Measurements from ENCODE around the gene RIMS1. TPM values are rescaled to one million over a fixed set of nuclear protein-coding genes. Genes with fewer than 3 reads are reported as not detected.

RIMS1 gene
- total RNA-seq, 1 experiment from 2014 or later, result not detected

DNA sequence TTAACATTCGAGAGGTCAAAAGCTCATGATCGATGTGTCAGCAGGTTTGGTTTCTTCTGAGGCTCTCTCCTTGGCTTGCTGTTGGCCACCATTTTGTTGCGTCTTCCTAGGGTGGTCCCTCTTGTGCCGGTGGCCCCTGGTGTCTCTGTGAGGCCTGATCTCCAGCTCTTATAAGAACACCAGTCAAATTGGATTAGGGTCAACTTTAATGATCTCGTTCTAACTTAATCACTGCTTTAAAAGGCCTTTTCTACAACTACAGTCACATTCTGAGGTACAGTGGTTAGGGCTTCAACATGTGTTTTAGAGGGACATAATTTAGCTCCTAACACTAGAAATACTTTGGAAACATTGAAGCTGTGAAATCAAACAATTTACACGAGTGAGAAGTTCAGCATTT is 494.7 kb downstream of the RIMS1 start:
- in situ Hi-C loops (cut with HindIII; ENCODE audit: low sequenced_read_pairs), result no loop called here

DNA sequence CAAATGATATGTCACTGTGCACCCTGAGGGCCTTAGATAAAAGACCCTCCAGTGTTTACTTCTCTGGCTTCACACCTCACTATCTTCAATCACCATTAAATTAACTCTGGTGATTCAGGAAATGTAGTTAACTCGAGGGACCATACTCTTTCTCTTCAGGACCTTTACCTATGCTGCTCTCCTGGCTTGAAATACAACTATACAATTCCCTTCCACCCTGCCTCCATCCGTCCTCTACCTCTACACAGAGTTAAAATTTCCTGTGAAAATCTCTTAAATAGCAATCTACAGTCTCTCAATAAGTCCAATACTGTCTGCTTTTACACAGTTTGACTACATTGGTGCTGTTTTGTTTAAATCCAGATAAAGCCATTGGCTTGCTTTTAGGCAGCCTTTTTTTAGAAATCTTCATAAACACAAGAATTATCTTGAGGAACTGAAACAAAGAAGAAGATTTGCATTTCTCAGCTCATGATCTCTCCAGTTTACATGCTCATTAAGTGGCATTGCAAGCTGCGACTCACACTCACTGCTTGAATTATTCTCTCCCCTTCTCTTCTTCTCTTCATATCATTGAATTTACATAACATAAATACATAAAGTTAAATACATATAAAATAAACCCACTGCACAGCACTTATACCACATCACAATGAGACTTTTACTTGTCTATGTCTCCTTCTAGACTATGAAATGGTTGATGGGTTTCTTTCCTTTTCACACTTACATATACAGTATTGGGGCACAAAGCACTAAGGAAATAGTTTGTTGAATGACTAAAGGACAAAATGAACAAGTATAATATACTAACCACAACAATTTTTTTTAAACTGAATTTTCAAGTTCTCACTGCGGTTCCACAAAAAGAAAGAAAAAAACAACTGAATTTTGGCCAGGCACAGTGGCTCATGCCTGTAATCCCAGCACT is 496.5 kb downstream of the RIMS1 start:
- no peak for DNase-seq (ENCODE audit: low spot score)
- in situ Hi-C loops (cut with HindIII; ENCODE audit: low sequenced_read_pairs), result no loop called here

More for the DNA sequence above, 494.7 kb downstream of the RIMS1 start:
- DNase-seq (ENCODE audit: low spot score), result no peak

DNA sequence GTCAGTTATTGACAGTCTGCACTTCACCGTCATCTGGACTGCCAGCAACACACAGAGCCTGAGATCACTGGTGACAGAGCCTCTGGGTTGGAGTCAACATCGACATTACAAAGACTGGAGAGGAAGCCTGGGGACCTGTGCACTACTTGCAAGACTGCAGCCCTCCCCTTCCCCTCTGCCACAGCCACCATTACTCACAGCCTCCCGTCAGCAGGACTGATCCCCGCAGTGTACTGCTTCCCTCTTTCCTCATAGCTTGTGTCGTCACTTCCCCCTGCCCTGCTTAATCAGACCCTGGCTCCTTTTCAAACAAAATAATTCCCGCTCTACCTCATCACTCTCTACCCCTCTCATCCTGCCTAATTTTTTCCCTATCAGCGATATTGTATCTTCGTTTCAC is 500.0 kb downstream of the RIMS1 start:
- no peak for DNase-seq (ENCODE audit: low spot score)
- in situ Hi-C loops (cut with HindIII; ENCODE audit: low sequenced_read_pairs), result no loop called here

DNA sequence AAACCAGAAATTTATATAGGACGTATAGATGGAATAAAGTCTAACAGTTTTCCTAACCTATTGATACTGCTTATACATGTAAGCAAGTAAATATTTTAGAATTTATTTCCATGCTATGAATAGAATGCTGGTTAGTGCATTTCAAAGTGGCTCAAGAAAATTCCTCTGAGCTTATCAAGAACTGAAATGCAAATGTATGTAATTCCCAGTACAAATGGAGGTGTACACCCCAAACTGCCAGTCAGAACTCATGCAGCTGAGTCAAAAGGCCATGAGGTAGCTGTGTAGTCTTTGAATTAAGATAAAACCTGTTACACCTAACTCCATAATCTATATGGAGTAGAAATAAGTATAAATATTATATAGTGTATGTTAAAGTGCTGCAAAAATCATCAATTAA is 503.3 kb downstream of the RIMS1 start:
- in situ Hi-C loops (cut with HindIII; ENCODE audit: low sequenced_read_pairs), result no loop called here

DNA sequence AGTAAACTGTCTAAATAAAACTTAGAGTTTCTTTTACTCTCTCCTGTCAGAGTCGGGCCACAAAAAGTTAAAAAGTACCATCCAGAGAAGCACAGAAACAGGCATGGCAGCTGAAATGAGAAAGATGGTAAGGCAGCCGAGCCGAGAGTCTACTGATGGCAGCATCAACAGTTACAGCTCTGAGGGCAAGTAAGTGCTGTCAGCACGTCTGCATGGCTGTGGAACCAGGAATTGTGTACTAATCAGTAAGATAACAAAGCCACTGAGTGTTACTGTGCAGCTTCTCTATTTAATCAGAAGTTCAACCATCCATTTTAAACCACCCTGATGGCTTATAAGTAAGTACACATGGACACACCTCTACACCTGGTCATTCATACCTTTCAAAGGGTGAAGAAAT is 504.2 kb downstream of the RIMS1 start:
- no peak for DNase-seq (ENCODE audit: low spot score)
- in situ Hi-C loops (cut with HindIII; ENCODE audit: low sequenced_read_pairs), result no loop called here

More for the DNA sequence above, 503.3 kb downstream of the RIMS1 start:
- no peak for DNase-seq (ENCODE audit: low spot score)

DNA sequence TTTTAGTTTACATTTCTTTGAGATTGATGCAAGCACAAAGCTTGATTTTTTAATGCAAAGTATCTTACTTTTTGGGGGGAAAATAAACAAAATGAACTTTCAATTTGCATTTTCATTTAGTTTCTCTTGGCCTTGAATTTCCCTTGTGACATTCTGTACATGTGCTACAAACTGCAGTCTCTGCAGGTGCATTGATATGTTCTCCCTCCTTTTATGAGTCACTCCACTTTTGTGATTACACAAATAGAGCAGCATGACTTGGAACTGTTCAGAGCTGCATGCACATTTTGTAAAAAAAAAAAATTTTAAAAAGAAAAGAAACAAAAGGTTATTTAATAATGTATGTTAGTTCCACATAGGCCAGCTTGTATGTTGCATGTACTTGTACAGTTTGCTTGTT is 515.5 kb downstream of the RIMS1 start:
- no peak for DNase-seq (ENCODE audit: low spot score)
- in situ Hi-C loops (cut with HindIII; ENCODE audit: low sequenced_read_pairs), result no loop called here

DNA sequence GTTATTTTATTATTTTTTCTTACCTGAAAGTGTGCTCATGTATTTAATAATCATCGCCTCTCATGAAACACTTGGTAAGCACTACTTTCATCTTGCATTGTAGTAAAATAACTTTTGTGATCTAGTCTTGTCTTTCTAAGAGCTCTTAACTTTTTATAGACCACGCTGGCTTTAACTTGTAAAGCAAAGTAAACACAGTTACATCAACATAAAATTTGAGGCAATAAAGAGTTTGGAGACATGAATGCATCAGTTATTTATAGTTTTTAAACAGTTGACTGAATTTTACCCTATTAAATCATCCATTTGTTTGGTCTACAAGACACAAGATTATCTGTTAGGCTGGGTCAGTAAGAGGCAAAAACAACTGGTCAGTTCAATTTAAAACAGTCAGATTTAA is 517.1 kb downstream of the RIMS1 start:
- in situ Hi-C loops (cut with HindIII; ENCODE audit: low sequenced_read_pairs), result no loop called here
- no peak for DNase-seq (ENCODE audit: low spot score)

DNA sequence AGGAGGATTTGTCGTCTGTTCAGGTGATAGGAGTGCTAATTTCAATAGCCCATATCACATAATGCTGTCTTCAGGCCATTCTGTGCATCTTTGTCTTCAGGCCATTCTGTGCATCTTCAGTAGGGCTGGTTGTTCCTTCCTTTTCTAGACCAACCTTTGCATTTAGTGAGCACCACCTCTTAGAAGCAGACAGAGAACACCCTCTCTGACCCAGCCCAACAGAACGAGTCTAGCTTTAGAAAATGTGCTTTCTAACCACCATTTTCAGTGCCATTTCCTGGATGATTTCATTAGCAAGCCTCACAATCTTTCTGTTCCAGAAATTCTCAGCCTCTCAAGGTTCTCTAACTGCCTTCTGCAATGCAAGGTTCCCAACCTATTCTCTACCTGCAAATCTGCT is 520.2 kb downstream of the RIMS1 start:
- DNase-seq (ENCODE audit: low spot score), result no peak
- in situ Hi-C loops (cut with HindIII; ENCODE audit: low sequenced_read_pairs), result no loop called here

DNA sequence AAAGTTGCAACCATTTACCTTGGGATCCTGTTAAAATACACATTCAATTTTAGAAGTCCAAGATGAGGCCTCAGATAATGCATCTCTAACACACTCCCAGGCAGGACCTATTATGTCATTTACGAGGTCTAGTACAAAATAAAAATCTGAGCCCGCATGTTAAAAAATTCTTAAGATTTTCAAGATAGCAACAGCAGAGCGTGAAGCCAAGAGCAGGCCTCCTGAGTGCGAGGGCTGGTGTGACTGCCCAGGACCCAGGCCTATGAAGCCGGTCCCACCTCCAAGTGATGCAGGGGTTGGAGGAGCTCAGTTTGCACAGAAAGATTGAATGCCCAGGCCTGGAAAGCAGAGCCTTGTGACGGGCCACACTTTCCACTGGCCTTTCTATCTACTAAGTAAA is 524.4 kb downstream of the RIMS1 start:
- no peak for DNase-seq (ENCODE audit: low spot score)
- in situ Hi-C loops (cut with HindIII; ENCODE audit: low sequenced_read_pairs), result no loop called here

DNA sequence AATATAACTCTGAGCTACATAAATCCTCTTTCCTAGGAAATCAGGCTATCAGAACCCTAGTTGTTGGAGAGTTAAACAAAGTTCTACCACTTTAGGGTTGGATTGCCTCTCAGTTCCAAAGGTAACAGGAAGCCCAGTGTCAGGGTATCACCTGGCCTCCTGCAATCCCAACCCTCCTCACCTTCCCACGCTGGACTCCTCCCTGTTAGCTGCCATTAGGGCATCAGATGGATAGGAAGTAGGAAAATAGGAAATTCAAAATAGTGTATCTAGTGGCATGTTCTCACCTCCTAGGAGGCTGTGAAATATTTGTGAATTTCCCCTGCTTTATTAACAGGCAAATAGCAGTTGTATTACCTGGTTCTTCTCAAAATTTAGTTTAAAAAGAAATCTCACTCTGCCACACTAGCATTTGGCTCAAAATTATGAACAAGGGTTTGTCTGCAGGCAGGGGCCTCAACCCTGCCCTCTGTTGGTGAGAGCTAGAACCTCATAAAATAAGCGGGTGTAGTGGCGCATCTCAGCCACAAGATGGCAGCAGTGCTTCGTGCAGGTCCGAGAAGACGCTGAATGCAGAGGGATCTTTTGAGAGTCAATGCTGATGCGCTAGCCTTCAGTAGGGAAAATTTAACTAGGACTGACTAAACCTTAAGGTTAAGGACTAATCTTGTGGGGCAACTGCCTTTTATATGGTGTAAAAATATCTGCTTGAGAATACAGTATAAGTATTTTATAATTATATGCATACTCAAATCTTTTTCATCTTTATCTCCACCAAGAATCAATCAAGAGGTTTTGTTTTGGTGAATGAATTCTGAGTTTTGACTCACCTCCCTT is 525.7 kb downstream of the RIMS1 start:
- peak; percentile 85 for DNase-seq (ENCODE audit: low spot score)
- in situ Hi-C loops (cut with HindIII; ENCODE audit: low sequenced_read_pairs), result no loop called here

DNA sequence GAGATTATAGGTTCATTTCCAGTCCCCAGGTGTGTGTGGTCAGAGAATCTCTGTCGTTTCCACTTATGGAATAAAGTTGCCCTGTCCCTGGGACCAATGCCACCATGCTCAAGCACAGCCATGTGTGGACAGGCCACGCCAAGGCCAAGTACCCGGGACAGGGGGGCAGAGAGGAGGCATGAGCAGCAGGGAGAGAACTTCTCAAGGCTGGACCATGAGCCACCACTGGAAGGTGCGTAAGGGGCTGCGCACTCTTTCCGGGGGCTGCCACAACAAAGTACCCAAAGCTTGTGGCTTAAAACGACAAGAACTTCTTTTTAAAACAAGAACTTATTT is 526.3 kb downstream of the RIMS1 start:
- in situ Hi-C loops (cut with HindIII; ENCODE audit: low sequenced_read_pairs), result no loop called here
- no peak for DNase-seq (ENCODE audit: low spot score)

DNA sequence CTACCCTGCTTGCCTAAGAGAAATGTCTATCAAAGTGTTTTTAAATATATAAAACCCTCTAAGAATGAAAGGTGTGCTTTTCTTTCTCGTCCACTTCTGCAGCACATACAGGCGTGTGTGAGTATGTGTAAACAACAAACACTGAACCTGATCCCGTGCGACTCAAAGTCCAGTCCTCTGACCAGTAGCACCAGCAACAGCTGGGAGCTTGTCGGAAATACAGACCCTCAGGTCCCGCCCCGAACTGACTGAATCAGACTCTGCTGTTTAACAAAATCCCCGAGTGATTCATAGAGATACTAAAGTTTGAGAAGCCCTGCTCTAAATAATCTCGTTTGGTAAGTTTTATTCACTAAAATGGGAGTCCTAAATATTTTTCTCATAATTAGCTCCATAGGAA is 527.5 kb downstream of the RIMS1 start:
- in situ Hi-C loops (cut with HindIII; ENCODE audit: low sequenced_read_pairs), result no loop called here
- no peak for DNase-seq (ENCODE audit: low spot score)

DNA sequence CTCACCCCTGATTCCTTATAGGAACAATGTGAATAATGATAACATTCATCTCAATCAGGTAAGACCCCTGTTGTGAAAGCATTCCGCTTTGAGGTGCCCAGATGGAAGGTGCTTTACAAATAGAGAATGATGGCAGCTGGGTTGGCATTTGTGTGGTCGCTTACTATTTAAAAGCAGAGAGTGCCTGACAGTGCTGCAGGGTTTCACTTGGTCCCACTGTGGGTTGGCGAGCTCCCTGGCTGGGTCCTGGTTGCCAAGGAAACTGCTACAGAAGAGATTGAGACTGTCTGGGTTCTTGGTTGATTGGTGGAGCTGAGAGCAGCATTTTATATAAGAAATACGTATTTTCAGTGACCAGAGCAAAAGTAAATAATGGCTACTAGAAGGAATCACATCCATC is 528.3 kb downstream of the RIMS1 start:
- DNase-seq (ENCODE audit: low spot score), result peak; percentile 39
- in situ Hi-C loops (cut with HindIII; ENCODE audit: low sequenced_read_pairs), result no loop called here

DNA sequence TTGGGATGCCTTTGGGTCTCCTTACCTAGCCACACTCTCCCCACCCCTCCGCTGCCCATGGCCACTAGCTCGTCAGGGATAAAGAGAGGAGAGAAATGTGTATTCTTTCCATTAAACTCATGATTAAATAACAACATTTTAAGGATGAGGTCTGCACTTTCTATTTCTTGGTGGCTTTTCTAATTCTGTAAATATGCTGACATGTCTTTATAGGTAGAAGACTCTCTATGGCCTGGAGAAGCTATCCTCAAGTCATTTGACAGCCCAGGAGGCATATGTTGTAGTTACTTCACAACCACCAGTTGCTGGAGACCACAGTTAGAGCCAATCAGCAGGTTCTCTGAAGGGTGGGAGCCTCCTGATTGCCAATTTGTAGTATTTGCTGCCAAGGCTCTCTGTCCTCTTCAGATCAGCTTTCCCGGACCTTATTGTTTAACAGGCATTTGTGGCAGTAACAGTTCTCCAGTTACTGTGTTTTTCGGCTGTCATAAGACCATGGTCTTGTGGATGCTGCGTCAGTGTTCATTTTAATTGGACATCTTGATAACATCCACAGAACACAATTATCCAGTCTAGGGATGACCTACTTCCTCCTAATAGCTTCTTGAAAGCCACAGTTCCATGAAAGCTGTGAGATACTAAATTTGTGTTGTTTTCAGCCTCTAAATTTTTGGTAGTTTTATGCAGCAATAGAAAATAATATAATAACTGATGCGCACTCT is 530.6 kb downstream of the RIMS1 start:
- in situ Hi-C loops (cut with HindIII; ENCODE audit: low sequenced_read_pairs), result no loop called here
- DNase-seq (ENCODE audit: low spot score), result no peak

DNA sequence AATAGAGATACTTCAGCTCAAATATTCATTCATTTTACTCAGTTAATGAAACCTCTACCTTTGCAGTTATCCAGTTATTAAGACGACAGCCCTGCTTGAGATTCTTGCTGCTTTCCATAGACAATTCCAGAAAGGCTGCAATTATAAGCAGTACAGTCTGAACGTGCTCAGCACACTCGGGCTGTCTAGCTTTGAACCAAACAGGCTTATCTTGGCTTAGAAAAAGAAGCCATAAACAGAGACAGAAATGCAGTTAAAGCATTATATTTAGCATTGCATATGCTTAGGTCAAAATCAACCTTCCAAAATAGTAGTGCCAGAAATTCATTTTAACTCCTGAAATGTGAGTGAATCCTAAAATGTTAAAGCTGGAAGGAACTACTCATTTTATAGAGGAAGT is 531.4 kb downstream of the RIMS1 start:
- DNase-seq (ENCODE audit: low spot score), result no peak
- in situ Hi-C loops (cut with HindIII; ENCODE audit: low sequenced_read_pairs), result no loop called here

DNA sequence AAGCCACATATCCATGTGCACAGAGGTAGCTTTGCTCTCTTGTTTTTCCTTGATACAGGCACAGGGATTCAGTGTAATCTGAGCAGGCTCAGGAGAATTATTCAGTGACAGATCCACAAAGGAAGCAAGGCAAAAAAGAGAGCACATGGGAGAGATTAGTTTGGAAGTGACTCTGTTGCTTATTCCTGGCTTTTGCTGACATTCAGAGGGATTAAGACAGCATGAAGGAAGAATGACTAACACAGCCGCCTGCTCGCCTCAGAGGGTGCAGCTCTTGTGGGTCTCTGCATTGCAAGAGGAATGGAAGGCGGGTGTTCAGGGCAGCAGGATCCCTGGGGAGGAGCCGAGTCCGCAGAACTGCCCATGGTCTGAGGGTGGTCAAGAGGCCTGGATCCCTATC is 532.1 kb downstream of the RIMS1 start:
- no peak for DNase-seq (ENCODE audit: low spot score)
- in situ Hi-C loops (cut with HindIII; ENCODE audit: low sequenced_read_pairs), result no loop called here

DNA sequence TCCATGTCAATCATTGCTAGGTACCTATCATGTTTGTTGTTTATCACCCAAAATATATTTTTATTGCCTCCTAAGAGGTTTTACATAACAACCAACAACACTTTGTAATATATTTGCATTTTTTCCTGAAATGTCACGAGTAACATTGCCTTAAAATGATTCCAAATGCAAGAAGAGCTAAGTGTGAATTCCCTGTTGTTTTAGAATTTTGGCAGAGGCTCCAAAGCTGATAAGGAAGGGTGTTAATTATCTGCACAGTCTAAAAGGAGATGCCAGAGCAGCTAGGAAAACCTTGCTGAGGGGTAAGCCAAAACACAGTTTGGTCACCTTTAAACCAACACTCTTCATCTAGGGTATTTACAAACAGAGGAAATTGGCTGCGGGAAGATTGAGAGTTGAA is 533.6 kb downstream of the RIMS1 start:
- in situ Hi-C loops (cut with HindIII; ENCODE audit: low sequenced_read_pairs), result no loop called here

DNA sequence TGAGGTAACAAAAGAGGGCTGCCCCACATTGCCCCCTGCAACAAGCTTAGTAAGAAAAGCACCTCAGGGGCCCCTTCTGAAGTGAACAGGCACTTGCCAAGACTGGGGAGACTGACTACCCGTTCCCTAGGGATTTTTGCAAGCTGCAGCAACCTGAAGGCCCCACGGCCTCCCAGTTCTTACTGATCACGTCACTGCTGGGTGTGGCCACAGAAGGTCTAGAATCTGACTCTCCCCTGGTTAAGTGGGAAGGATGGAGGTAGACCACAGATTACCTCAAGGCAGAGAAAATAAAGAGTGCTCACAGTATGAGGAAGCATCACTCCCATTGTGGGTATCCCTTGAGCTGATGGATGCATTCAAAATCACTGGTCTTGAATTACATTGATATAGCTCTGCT is 534.1 kb downstream of the RIMS1 start:
- in situ Hi-C loops (cut with HindIII; ENCODE audit: low sequenced_read_pairs), result no loop called here
- DNase-seq (ENCODE audit: low spot score), result no peak

More for the DNA sequence above, 533.6 kb downstream of the RIMS1 start:
- no peak for DNase-seq (ENCODE audit: low spot score)

DNA sequence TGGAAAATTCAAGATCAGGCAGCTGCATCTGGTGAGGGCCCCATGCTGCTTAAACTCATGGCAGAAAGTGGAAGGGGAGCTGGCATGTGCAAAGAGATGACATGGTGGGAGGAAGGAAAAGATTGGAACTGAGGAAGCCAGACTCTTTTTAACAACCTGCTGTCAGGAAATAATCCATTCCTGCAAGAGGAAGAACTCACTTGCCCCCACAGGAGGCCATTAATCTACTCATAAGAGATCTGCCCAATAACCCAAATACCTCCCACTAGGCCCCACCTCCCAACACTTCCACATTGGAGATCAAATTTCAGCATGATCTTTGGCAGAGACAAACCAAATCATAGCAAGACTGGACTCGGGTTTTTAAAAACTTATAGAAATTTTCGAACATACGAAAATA is 535.0 kb downstream of the RIMS1 start:
- DNase-seq (ENCODE audit: low spot score), result no peak
- in situ Hi-C loops (cut with HindIII; ENCODE audit: low sequenced_read_pairs), result no loop called here

DNA sequence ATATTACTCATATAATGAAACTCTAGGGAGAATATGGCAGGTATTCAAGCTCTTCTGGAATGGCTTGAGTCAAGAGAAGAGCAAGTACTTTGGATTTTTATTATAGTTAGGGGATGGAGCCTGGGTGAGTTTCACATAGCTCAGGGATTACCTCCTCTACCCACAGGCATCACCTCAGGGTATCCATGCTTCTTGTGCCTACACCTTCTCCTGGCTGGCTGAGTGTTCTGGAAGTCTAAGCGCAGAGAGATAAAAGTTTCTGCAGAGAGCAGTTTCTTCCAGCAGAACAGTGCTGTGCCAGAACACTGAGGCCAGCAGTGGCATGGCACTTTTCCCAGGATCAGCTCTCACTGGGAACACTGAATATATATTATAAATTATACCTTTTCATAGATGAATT is 535.8 kb downstream of the RIMS1 start:
- DNase-seq (ENCODE audit: low spot score), result no peak
- in situ Hi-C loops (cut with HindIII; ENCODE audit: low sequenced_read_pairs), result no loop called here
